H1 (cell line): Measurements from ENCODE around the gene DNAJB8. TPM values are rescaled to one million over a fixed set of nuclear protein-coding genes. Genes with fewer than 3 reads are reported as not detected.

Source experiments
- CTCF ChIA-PET: fragments of 300-600 bp; sonication (Branson Sonifier 250); formaldehyde crosslinking; loops from one replicate; lab custom pipeline; 2021; ENCODE audit not compliant: partially characterized antibody; lab: Charles Lee
- POLR2A ChIA-PET: fragments of 300-600 bp; sonication (Branson Sonifier 250); formaldehyde crosslinking; loops from one replicate; lab custom pipeline; 2021; ENCODE audit warnings: inconsistent platforms; ENCODE audit not compliant: partially characterized antibody; lab: Charles Lee
- DNase-seq, 2 experiments: peaks; one replicate each; pipeline versions ENCODE4 v3.0.0 to v3.0.0-alpha.2; 2010 to 2022; ENCODE audit warnings: low spot score in 2 of 2, low read depth in 1 of 2, mixed read lengths in 1 of 2
- FAIRE-seq: peaks from 2 replicates; lab custom pipeline; 2011; peaks lifted over from hg19 to GRCh38; lab: Jason Lieb, UNC
- H2AFZ ChIP-seq: 2 replicates; pipeline ENCODE4 v1.8.1; 2012; ENCODE audit warnings: low read length, inconsistent platforms
- H2AK5ac ChIP-seq: 2 replicates; pipeline ENCODE4 v1.6.1; 2013; ENCODE audit warnings: low read depth, low read length
- H2BK120ac ChIP-seq: replicated peaks from 2 replicates; pipeline ENCODE3; 2013; ENCODE audit warnings: low read depth, low read length, inconsistent platforms
- H2BK12ac ChIP-seq: 2 replicates; pipeline ENCODE4 v1.6.1; 2013; ENCODE audit warnings: low read depth, low read length
- H2BK15ac ChIP-seq: 2 replicates; pipeline ENCODE4 v1.6.1; 2013; ENCODE audit warnings: low read length
- H2BK20ac ChIP-seq: 2 replicates; pipeline ENCODE4 v1.6.1; 2013; ENCODE audit warnings: low read length
- H2BK5ac ChIP-seq: 2 replicates; pipeline ENCODE4 v1.6.1; 2013; ENCODE audit warnings: low read depth, low read length
- H3K14ac ChIP-seq: 2 replicates; pipeline ENCODE4 v1.6.1; 2013; ENCODE audit warnings: inconsistent platforms; ENCODE audit not compliant: insufficient read length
- H3K18ac ChIP-seq: 2 replicates; pipeline ENCODE4 v1.6.1; 2013; ENCODE audit warnings: low read length; ENCODE audit errors: extremely low read depth
- H3K23ac ChIP-seq: 2 replicates; pipeline ENCODE4 v1.6.1; 2013; ENCODE audit warnings: inconsistent platforms; ENCODE audit not compliant: insufficient read length
- H3K23me2 ChIP-seq: 2 replicates; pipeline ENCODE4 v1.6.1; 2013; ENCODE audit warnings: low read depth, low read length
- H3K27ac ChIP-seq: 2 replicates; pipeline ENCODE4 v1.6.1; 2011; ENCODE audit warnings: low read depth, low read length, inconsistent platforms
- H3K27me3 ChIP-seq, 4 experiments: replicated peaks in 1 of 4; 1 replicate in 1 of 4; 2 replicates in 3 of 4; pipeline versions ENCODE4 v1.6.1 to v1.8.1; 2011 to 2013; ENCODE audit warnings: low read length in 3 of 4, mild to moderate bottlenecking in 3 of 4, inconsistent platforms in 2 of 4, mixed read lengths in 2 of 4, moderate library complexity in 1 of 4; ENCODE audit not compliant: control insufficient read depth in 3 of 4, insufficient read depth in 3 of 4; ENCODE audit errors: extremely low read depth in 1 of 4
- H3K36me3 ChIP-seq, 4 experiments: 2 replicates each; pipeline versions ENCODE4 v1.6.1 to v1.8.1; 2011 to 2013; ENCODE audit warnings: mild to moderate bottlenecking in 4 of 4, low read length in 3 of 4, moderate library complexity in 2 of 4, control low read depth in 1 of 4, inconsistent platforms in 1 of 4; ENCODE audit not compliant: insufficient read depth in 4 of 4, control insufficient read depth in 2 of 4
- H3K4ac ChIP-seq: replicated peaks from 2 replicates; pipeline ENCODE3; 2013; ENCODE audit warnings: low read length, low read depth, mixed read lengths, inconsistent platforms; ENCODE audit not compliant: insufficient read length
- H3K4me1 ChIP-seq, 4 experiments: replicated peaks in 1 of 4; 1 replicate in 1 of 4; 2 replicates in 3 of 4; pipeline versions ENCODE4 v1.6.1 to v1.8.1; 2011 to 2013; ENCODE audit warnings: low read length in 3 of 4, inconsistent platforms in 2 of 4, mixed read lengths in 1 of 4; ENCODE audit not compliant: insufficient read depth in 4 of 4, control insufficient read depth in 3 of 4
- H3K4me2 ChIP-seq, 2 experiments: 2 replicates each; pipeline versions ENCODE4 v1.6.1 to v1.8.1; 2011 to 2013; ENCODE audit warnings: low read depth in 2 of 2, low read length in 2 of 2, control low read depth in 1 of 2, inconsistent platforms in 1 of 2, mild to moderate bottlenecking in 1 of 2; ENCODE audit not compliant: insufficient read depth in 1 of 2
- H3K4me3 ChIP-seq, 4 experiments: fragments of 200-600, 300-600 bp in 1 of 4; sonication (generic), shearing (Covaris generic), sonication (Bioruptor Twin) in 1 of 4; 2 replicates each; pipeline versions ENCODE4 v1.5.1 to v1.8.1; 2011 to 2016; ENCODE audit warnings: low read length in 4 of 4, low read depth in 3 of 4, control low read depth in 2 of 4, inconsistent platforms in 2 of 4, mild to moderate bottlenecking in 2 of 4, mixed read lengths in 1 of 4, moderate library complexity in 1 of 4; ENCODE audit not compliant: insufficient read depth in 2 of 4; ENCODE audit errors: extremely low read depth in 1 of 4
- H3K56ac ChIP-seq: replicated peaks from 2 replicates; pipeline ENCODE3; 2013; ENCODE audit warnings: low read depth, mild to moderate bottlenecking, mixed read lengths, low read length, inconsistent platforms; ENCODE audit not compliant: insufficient read length
- H3K79me1 ChIP-seq: 2 replicates; pipeline ENCODE4 v1.6.1; 2013; ENCODE audit warnings: low read depth, low read length, control low read depth
- H3K79me2 ChIP-seq, 2 experiments: 2 replicates each; pipeline versions ENCODE4 v1.6.1 to v1.8.1; 2012 to 2013; ENCODE audit warnings: low read length in 2 of 2, mild to moderate bottlenecking in 2 of 2, inconsistent platforms in 1 of 2; ENCODE audit not compliant: insufficient read depth in 2 of 2, control insufficient read depth in 1 of 2
- H3K9ac ChIP-seq, 4 experiments: replicated peaks in 1 of 4; 1 replicate in 1 of 4; 2 replicates in 3 of 4; pipeline versions ENCODE4 v1.6.1 to v1.8.1; 2011 to 2013; ENCODE audit warnings: low read depth in 3 of 4, low read length in 3 of 4, control low read depth in 2 of 4, mild to moderate bottlenecking in 2 of 4, moderate library complexity in 2 of 4, inconsistent platforms in 1 of 4; ENCODE audit errors: extremely low read depth in 1 of 4
- H3K9me3 ChIP-seq, 2 experiments: 2 replicates each; pipeline versions ENCODE4 v1.6.1 to v1.8.1; 2012 to 2013; ENCODE audit warnings: mild to moderate bottlenecking in 2 of 2, moderate library complexity in 2 of 2, control low read depth in 1 of 2, inconsistent platforms in 1 of 2, low read depth in 1 of 2, low read length in 1 of 2, mixed read lengths in 1 of 2; ENCODE audit not compliant: insufficient read depth in 2 of 2
- H4K20me1 ChIP-seq, 2 experiments: replicated peaks in 1 of 2; 2 replicates each; pipeline versions ENCODE3 to v1.8.1; 2011 to 2013; ENCODE audit warnings: inconsistent platforms in 2 of 2, low read length in 2 of 2, mild to moderate bottlenecking in 1 of 2; ENCODE audit not compliant: insufficient read depth in 2 of 2, control insufficient read depth in 1 of 2
- H4K5ac ChIP-seq: 2 replicates; pipeline ENCODE4 v1.6.1; 2013; ENCODE audit warnings: low read length, low read depth, mixed read lengths, inconsistent platforms; ENCODE audit not compliant: insufficient read length
- H4K8ac ChIP-seq: 2 replicates; pipeline ENCODE4 v1.8.0; 2013; ENCODE audit warnings: mild to moderate bottlenecking, moderate library complexity, low read length, inconsistent platforms; ENCODE audit not compliant: insufficient read depth; ENCODE audit errors: extremely low read depth
- H4K91ac ChIP-seq: replicated peaks from 2 replicates; pipeline ENCODE3; 2013; ENCODE audit warnings: low read length, mixed read lengths, inconsistent platforms; ENCODE audit not compliant: insufficient read length
- CHD2 ChIP-seq: IDR thresholded peaks from 2 replicates; pipeline ENCODE4 v1.6.1; 2012; ENCODE audit warnings: low read length, improper control_type of control experiment
- CTBP2 ChIP-seq: IDR thresholded peaks from 2 replicates; pipeline ENCODE4 v1.7.0; 2011; ENCODE audit warnings: borderline replicate concordance, mild to moderate bottlenecking, moderate library complexity, mixed read lengths, low read length; ENCODE audit not compliant: insufficient read depth, insufficient read length
- GTF2F1 ChIP-seq: IDR thresholded peaks from 2 replicates; pipeline ENCODE4 v1.6.1; 2012; ENCODE audit warnings: low read depth, low read length, improper control_type of control experiment, borderline replicate concordance
- HDAC6 ChIP-seq: IDR thresholded peaks from one replicate; pipeline ENCODE4 v1.7.1; 2012; ENCODE audit warnings: low read depth, mild to moderate bottlenecking, inconsistent platforms, low read length, moderate library complexity
- KDM1A ChIP-seq: fragments of 200-600, 300-600 bp; sonication (generic); IDR thresholded peaks from 2 replicates; pipeline ENCODE4 v1.7.1; 2016; ENCODE audit warnings: mild to moderate bottlenecking, low read length, borderline replicate concordance
- KDM4A ChIP-seq: IDR thresholded peaks from one replicate; pipeline ENCODE4 v1.7.1; 2012; ENCODE audit warnings: low read depth, mild to moderate bottlenecking, moderate library complexity, low read length, inconsistent platforms; ENCODE audit not compliant: severe bottlenecking
- POLR2A ChIP-seq, 2 experiments: IDR thresholded peaks; 1 replicate in 1 of 2; 2 replicates in 1 of 2; pipeline ENCODE4 v1.6.1; 2011; ENCODE audit warnings: low read depth in 2 of 2, low read length in 2 of 2, mild to moderate bottlenecking in 2 of 2; ENCODE audit errors: control extremely low read depth in 1 of 2
- POLR2AphosphoS5 ChIP-seq: IDR thresholded peaks from 2 replicates; pipeline ENCODE4 v1.6.1; 2011; ENCODE audit warnings: low read depth, low read length
- RAD21 ChIP-seq, 2 experiments: IDR thresholded peaks in 1 of 2; conservative IDR thresholded peaks in 1 of 2; 2 replicates each; pipeline ENCODE4 v1.6.1; 2011; ENCODE audit warnings: low read depth in 2 of 2, low read length in 2 of 2, improper control_type of control experiment in 1 of 2, inconsistent platforms in 1 of 2, mild to moderate bottlenecking in 1 of 2, moderate library complexity in 1 of 2
- SIX5 ChIP-seq: IDR thresholded peaks from 2 replicates; pipeline ENCODE4 v1.6.1; 2011; ENCODE audit warnings: mild to moderate bottlenecking, low read depth, low read length
- SP1 ChIP-seq: IDR thresholded peaks from 2 replicates; pipeline ENCODE4 v1.6.1; 2011; ENCODE audit warnings: low read depth, low read length
- WGBS, 2 experiments: shearing (Covaris generic) in 1 of 2; methylation state at CpG; one replicate each; pipeline versions ENCODE4 v1.1.6 to v1.1.7; 2013 to 2015; ENCODE audit warnings: low lambda C conversion rate in 2 of 2, mixed read lengths in 2 of 2, inconsistent platforms in 1 of 2, low coverage in 1 of 2, missing lambda C conversion rate in 1 of 2; ENCODE audit not compliant: insufficient replicate concordance in 2 of 2, insufficient coverage in 1 of 2, insufficient read length in 1 of 2; ENCODE audit errors: extremely low coverage in 1 of 2, missing lambda C conversion rate in 1 of 2; 5-methylcytosine and 5-hydroxymethylcytosine counted together
- polyA plus RNA-seq, 7 experiments: library from polyadenylated mRNA; depleted of rRNA in 3 of 7; stranded (reverse) in 5 of 7; unstranded in 2 of 7; fragments of >200 nt in 5 of 7; fragments of 200-250 nt in 2 of 7; gene quantifications; 1 replicate in 5 of 7; 2 replicates in 1 of 7; 4 replicates in 1 of 7; pipeline versions ENCODE4 v1.2.1 to v1.2.3, GENCODE V29; 2011 to 2013; ENCODE audit warnings: missing spikeins in 2 of 7, mixed read lengths in 2 of 7
- total RNA-seq: library from RNA; stranded (reverse); fragmentation: NEBNext Ultra II Directional; extraction: Animal tissue kit (Norgen Biotek cat#: 25700); gene quantifications from 2 replicates; pipeline ENCODE4 v1.2.1, GENCODE V29; 2021
- TF ChIP-seq, protein P1 (sequence below): IDR thresholded peaks from 2 replicates; pipeline ENCODE4 v1.6.1; 2011; ENCODE audit warnings: low read depth, mild to moderate bottlenecking, low read length; ENCODE audit not compliant: insufficient read depth
- TF ChIP-seq, protein P2 (sequence below): IDR thresholded peaks from 2 replicates; pipeline ENCODE4 v1.6.1; 2012; ENCODE audit warnings: inconsistent platforms

Gene DNAJB8
- total and polyA plus RNA-seq, 2 of the 8 experiments (the other 6 are each of a cell fraction or from before 2014, with no cell fraction given): not detected

DNA sequence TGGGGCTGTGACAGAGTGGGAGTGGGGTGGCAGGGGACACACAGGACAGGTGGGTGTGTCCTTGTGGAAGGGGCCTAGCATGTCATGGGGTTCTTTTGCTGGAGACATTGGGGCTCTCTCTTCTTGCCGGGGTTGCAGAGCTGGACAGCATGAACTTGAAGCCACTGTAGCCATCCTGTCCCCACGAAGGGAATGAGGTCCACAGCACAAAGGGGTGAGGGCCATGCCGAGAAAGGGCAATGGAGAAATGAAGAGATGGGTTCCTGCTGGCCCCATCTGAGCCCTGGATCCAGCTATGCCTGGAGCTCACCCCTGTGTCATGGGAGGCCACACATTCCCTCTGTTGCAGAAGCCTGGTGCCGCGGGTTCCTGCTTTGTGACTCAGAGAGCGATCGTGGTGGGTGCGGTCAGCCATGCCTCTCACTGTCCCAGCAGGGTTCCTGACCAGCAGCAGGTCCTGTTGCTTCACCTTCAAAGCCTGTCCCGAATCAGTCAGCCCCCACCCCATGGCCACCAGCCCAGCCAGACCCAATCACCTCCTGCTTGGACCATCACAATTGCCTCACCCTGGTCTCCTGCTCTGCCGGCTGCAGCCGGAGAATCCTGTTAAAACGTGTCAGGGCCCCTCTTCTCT, 50.0 kb downstream of the DNAJB8 start:
- Histone ChIP-seq H4K20me1 (no peaks in the 10 kb centered on the region), H2BK15ac (no peak overlapping the region), H2BK12ac (no peak overlapping the region), H3K9me3 (no peaks in the 10 kb centered on the region), H4K5ac (no peak overlapping the region), H4K91ac (no peak overlapping the region), H3K18ac (no peak overlapping the region), H3K79me1 (no peaks in the 10 kb centered on the region), H4K8ac (0 out of 2 replicates have a peak overlapping the region, but pooled peaks have one; percentile 31), H2BK120ac (no peak overlapping the region), H3K14ac (no peak overlapping the region), H3K9ac (no peak overlapping the region), H3K23ac (no peak overlapping the region), H3K27ac (no peak overlapping the region), H3K79me2 (no peaks in the 10 kb centered on the region), H3K4me3 (no peak overlapping the region), H2BK5ac (no peak overlapping the region), H3K4ac (no peak overlapping the region), H2BK20ac (no peak overlapping the region), H3K4me1 (peaks cover 0 to 20% (median 15%) of the 10 kb centered on the region in 4 experiments; a peak in 6 of 7 replicates), H2AFZ (no peak overlapping the region), H3K4me2 (no peak overlapping the region), H3K36me3 (no peaks in the 10 kb centered on the region), H2AK5ac (no peak overlapping the region), H3K23me2 (peaks cover 2% of the 10 kb centered on the region; the same call in 1 of the 2 replicates), H3K27me3 (no peaks in the 10 kb centered on the region; a peak in 1 of 7 replicates), H3K56ac (no peak overlapping the region)
- ChIA-PET POLR2A (no interaction called here), CTCF (interaction anchor here (0.6 to 2.8 kb wide), 7 partner anchors 8 to 193 kb away, joined by 3 to 10 read pairs (median 5); no protein-coding TSS in a partner anchor)
- WGBS, 2 experiments: 89% methylated on average over 12 of the region's 12 CpGs; no CpG with 5 or more reads in 1 of the 2 experiments
- no peak for FAIRE-seq
- no peak for DNase-seq
- no peak for TF ChIP-seq GTF2F1
- no peak for TF ChIP-seq KDM1A
- TF ChIP-seq SIX5: no peak
- TF ChIP-seq POLR2A (IDR thresholded peaks at IDR 0.05; ENCODE audit: control extremely low read depth in 1 of 2, low read depth in 2 of 2, low read length in 2 of 2): no peak
- TF ChIP-seq HDAC6: no peak
- TF ChIP-seq, protein P1, sequence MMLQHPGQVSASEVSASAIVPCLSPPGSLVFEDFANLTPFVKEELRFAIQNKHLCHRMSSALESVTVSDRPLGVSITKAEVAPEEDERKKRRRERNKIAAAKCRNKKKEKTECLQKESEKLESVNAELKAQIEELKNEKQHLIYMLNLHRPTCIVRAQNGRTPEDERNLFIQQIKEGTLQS: no peak
- no peak for TF ChIP-seq SP1
- TF ChIP-seq CHD2: no peak
- TF ChIP-seq POLR2AphosphoS5: no peak
- TF ChIP-seq RAD21 (IDR thresholded peaks at IDR 0.05 in 1 of 2, conservative IDR thresholded peaks at IDR 0.05 in 1 of 2; ENCODE audit: low read depth in 2 of 2, low read length in 2 of 2): no peak
- no peak for TF ChIP-seq CTBP2
- TF ChIP-seq, protein P2, sequence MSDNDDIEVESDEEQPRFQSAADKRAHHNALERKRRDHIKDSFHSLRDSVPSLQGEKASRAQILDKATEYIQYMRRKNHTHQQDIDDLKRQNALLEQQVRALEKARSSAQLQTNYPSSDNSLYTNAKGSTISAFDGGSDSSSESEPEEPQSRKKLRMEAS: no peak
- TF ChIP-seq KDM4A: no peak
